ENCODE data around the gene DDX11.
A peak's percentile ranks its signal among the peaks of the same experiment; 100 is the strongest.
"Not testable (repeated sequence)": the region's sequence is repeated elsewhere in the genome, so short reads cannot be mapped to it uniquely, and the experiment has no call there.

DDX11 gene

GRCh38 chr12:31119192-31119802 is 45.6 kb downstream of the DDX11 start:
- Histone ChIP-seq H3K4me1 (ENCODE audit: control insufficient read depth in 2 of 2, insufficient read depth in 1 of 2, low read depth in 1 of 2, low read length in 2 of 2) (peaks cover 9 to 16% of the 10 kb centered on the region in 2 donors), H2BK120ac (ENCODE audit: low read depth, low read length) (no peak overlapping the region), H3K9ac (ENCODE audit: low read depth, low read length, poor library complexity) (peak overlapping the region; percentile 88), H2BK5ac (ENCODE audit: low read length) (peak overlapping the region; percentile 66), H3K14ac (ENCODE audit: low read length) (peak overlapping the region; percentile 31), H2AK5ac (ENCODE audit: low read depth, low read length) (peak overlapping the region; percentile 70), H2BK12ac (ENCODE audit: low read length) (peak overlapping the region; percentile 73), H3K4me2 (ENCODE audit: insufficient read depth, low read length, poor library complexity, severe bottlenecking) (peak overlapping the region; percentile 93), H3K23ac (ENCODE audit: low read depth, low read length, poor library complexity) (no peak overlapping the region), H4K8ac (ENCODE audit: low read depth, low read length) (no peak overlapping the region), H3K27me3 (ENCODE audit: control insufficient read depth in 3 of 3, insufficient read depth in 3 of 3, low read depth in 1 of 3, low read length in 3 of 3) (peaks cover 3 to 27% (median 22%) of the 10 kb centered on the region in 3 experiments), H3K4me3 (ENCODE audit: low read length in 2 of 2) (peak overlapping the region in 1 of 2 donors; percentile 80), H3K4ac (ENCODE audit: low read length) (no peak overlapping the region), H4K91ac (ENCODE audit: low read depth, low read length, poor library complexity) (no peak overlapping the region), H3K9me3 (replicated peaks in 1 of 2; ENCODE audit: control insufficient read depth in 2 of 2, insufficient read depth in 1 of 2, low read depth in 1 of 2, low read length in 2 of 2) (no peaks in the 10 kb centered on the region), H2BK15ac (ENCODE audit: low read length) (peak overlapping the region; percentile 99), H3K36me3 (replicated peaks in 1 of 2; ENCODE audit: control insufficient read depth in 2 of 2, insufficient read depth in 2 of 2, low read length in 2 of 2) (no peaks in the 10 kb centered on the region), H2AFZ (ENCODE audit: low read length) (peak overlapping the region; percentile 95), H3K18ac (ENCODE audit: low read length) (peak overlapping the region; percentile 95), H3K79me1 (ENCODE audit: low read depth, low read length) (no peaks in the 10 kb centered on the region), H3K27ac (replicated peaks; ENCODE audit: low read length) (no peak overlapping the region)
- peak; percentile 11 for DNase-seq (ENCODE audit: low spot score)
- no CpG with 5 or more reads among the region's 34 CpGs for WGBS, 2 donors (ENCODE audit: extremely low coverage in 2 of 2, insufficient read length in 2 of 2, insufficient replicate concordance in 1 of 2)

DNA sequence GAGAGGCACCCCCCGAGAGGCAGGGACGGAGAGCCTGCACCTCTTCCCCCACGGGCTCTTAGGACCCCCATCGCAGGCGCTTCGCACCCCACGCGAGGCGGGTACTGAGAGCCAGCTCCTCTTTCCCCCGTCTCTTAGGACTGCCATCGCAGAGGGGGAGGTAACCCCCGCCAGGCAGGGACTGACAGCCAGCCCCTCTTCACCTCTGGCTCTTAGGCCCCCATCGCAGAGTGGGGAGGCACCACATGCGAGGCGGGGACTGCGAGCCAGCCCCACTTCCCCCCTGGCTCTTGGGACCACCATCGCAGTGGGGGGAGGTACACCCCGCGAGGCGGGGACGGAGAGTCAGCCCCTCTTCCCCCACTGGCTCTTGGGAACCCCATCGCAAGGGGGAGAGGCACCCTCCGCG is 46.1 kb downstream of the DDX11 start:
- H3K14ac ChIP-seq (ENCODE audit: low read length), result peak overlapping the region; percentile 71

DNA sequence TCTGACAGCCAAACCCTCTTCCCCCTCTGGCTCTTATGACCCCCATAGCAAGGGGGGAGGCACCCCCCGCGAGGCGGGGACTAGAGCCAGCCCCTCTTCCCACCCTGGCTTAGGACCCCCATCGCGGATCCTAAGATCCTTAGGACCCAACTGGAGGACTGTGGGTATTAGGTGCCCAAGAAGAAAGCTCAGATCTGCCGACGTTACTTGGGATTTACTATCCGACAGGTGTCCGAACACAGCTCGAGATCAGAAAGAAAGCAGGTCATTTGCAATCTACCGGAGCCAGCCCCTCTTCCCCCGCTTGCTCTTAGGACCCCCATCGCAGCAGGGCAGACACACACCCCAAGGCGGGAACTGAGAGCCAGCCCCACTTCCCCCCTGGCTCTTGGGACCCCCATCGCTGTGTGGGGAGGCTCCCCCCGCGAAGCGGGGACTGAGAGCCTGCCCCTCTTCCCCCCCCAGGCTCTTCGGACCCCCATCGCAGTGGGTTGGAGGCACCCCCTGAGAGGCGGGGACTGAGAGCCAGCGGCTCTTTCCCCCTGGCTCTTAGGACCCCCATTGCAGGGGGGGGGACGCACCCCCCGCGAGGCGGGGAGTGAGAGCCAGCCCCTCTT is 46.8 kb downstream of the DDX11 start:
- no peak overlapping the region for H4K91ac ChIP-seq (ENCODE audit: low read depth, low read length, poor library complexity)
- no peaks in the 10 kb centered on the region for H3K9me3 ChIP-seq (replicated peaks in 1 of 2; ENCODE audit: control insufficient read depth in 2 of 2, insufficient read depth in 1 of 2, low read depth in 1 of 2, low read length in 2 of 2)
- H3K18ac ChIP-seq (ENCODE audit: low read length), result peak overlapping the region; percentile 57
- H3K23ac ChIP-seq (ENCODE audit: low read depth, low read length, poor library complexity), result no peak overlapping the region
- H3K27me3 ChIP-seq (ENCODE audit: control insufficient read depth in 3 of 3, insufficient read depth in 3 of 3, low read depth in 1 of 3, low read length in 3 of 3), result peaks cover 3 to 27% (median 22%) of the 10 kb centered on the region in 3 experiments
- H2AFZ ChIP-seq (ENCODE audit: low read length), result peak overlapping the region; percentile 49
- H3K14ac ChIP-seq (ENCODE audit: low read length), result no peak overlapping the region
- no peak overlapping the region for H4K8ac ChIP-seq (ENCODE audit: low read depth, low read length)
- H3K79me1 ChIP-seq (ENCODE audit: low read depth, low read length), result no peaks in the 10 kb centered on the region
- H2BK120ac ChIP-seq (ENCODE audit: low read depth, low read length), result no peak overlapping the region
- H3K4me3 ChIP-seq (ENCODE audit: low read length in 2 of 2), result peak overlapping the region in 1 of 2 donors; percentile 74
- H3K4ac ChIP-seq (ENCODE audit: low read length), result no peak overlapping the region
- WGBS, 2 donors (ENCODE audit: extremely low coverage in 2 of 2, insufficient read length in 2 of 2, insufficient replicate concordance in 1 of 2), result no CpG with 5 or more reads among the region's 26 CpGs
- peaks cover 9 to 16% of the 10 kb centered on the region in 2 donors for H3K4me1 ChIP-seq (ENCODE audit: control insufficient read depth in 2 of 2, insufficient read depth in 1 of 2, low read depth in 1 of 2, low read length in 2 of 2)
- DNase-seq (ENCODE audit: low spot score), result peak; percentile 5
- H3K27ac ChIP-seq (replicated peaks; ENCODE audit: low read length), result no peak overlapping the region
- no peaks in the 10 kb centered on the region for H3K36me3 ChIP-seq (replicated peaks in 1 of 2; ENCODE audit: control insufficient read depth in 2 of 2, insufficient read depth in 2 of 2, low read length in 2 of 2)
- no peak overlapping the region for H2BK5ac ChIP-seq (ENCODE audit: low read length)
- H3K9ac ChIP-seq (ENCODE audit: low read depth, low read length, poor library complexity), result no peak overlapping the region
- H2AK5ac ChIP-seq (ENCODE audit: low read depth, low read length), result no peak overlapping the region
- H2BK12ac ChIP-seq (ENCODE audit: low read length), result no peak overlapping the region
- H2BK15ac ChIP-seq (ENCODE audit: low read length), result no peak overlapping the region
- H3K4me2 ChIP-seq (ENCODE audit: insufficient read depth, low read length, poor library complexity, severe bottlenecking), result peak overlapping the region; percentile 58

More for the DNA sequence above, 46.1 kb downstream of the DDX11 start:
- Histone ChIP-seq H2BK120ac (ENCODE audit: low read depth, low read length) (no peak overlapping the region), H3K9me3 (replicated peaks in 1 of 2; ENCODE audit: control insufficient read depth in 2 of 2, insufficient read depth in 1 of 2, low read depth in 1 of 2, low read length in 2 of 2) (no peaks in the 10 kb centered on the region), H3K36me3 (replicated peaks in 1 of 2; ENCODE audit: control insufficient read depth in 2 of 2, insufficient read depth in 2 of 2, low read length in 2 of 2) (no peaks in the 10 kb centered on the region), H2AK5ac (ENCODE audit: low read depth, low read length) (peak overlapping the region; percentile 70), H3K27ac (replicated peaks; ENCODE audit: low read length) (no peak overlapping the region), H2BK15ac (ENCODE audit: low read length) (peak overlapping the region; percentile 99), H3K4me3 (ENCODE audit: low read length in 2 of 2) (peak overlapping the region in 1 of 2 donors; percentile 57), H4K91ac (ENCODE audit: low read depth, low read length, poor library complexity) (no peak overlapping the region), H3K79me1 (ENCODE audit: low read depth, low read length) (no peaks in the 10 kb centered on the region), H3K23ac (ENCODE audit: low read depth, low read length, poor library complexity) (no peak overlapping the region), H3K4ac (ENCODE audit: low read length) (peak overlapping the region; percentile 89), H3K9ac (ENCODE audit: low read depth, low read length, poor library complexity) (peak overlapping the region; percentile 44), H2AFZ (ENCODE audit: low read length) (peak overlapping the region; percentile 95), H2BK5ac (ENCODE audit: low read length) (no peak overlapping the region), H4K8ac (ENCODE audit: low read depth, low read length) (no peak overlapping the region), H2BK12ac (ENCODE audit: low read length) (peak overlapping the region; percentile 46), H3K27me3 (ENCODE audit: control insufficient read depth in 3 of 3, insufficient read depth in 3 of 3, low read depth in 1 of 3, low read length in 3 of 3) (peaks cover 3 to 27% (median 22%) of the 10 kb centered on the region in 3 experiments), H3K4me1 (ENCODE audit: control insufficient read depth in 2 of 2, insufficient read depth in 1 of 2, low read depth in 1 of 2, low read length in 2 of 2) (peaks cover 9 to 16% of the 10 kb centered on the region in 2 donors), H3K18ac (ENCODE audit: low read length) (peak overlapping the region; percentile 95), H3K4me2 (ENCODE audit: insufficient read depth, low read length, poor library complexity, severe bottlenecking) (peak overlapping the region; percentile 93)
- DNase-seq (ENCODE audit: low spot score), result peak; percentile 4
- WGBS, 2 donors (ENCODE audit: extremely low coverage in 2 of 2, insufficient read length in 2 of 2, insufficient replicate concordance in 1 of 2), result no CpG with 5 or more reads among the region's 24 CpGs

DNA sequence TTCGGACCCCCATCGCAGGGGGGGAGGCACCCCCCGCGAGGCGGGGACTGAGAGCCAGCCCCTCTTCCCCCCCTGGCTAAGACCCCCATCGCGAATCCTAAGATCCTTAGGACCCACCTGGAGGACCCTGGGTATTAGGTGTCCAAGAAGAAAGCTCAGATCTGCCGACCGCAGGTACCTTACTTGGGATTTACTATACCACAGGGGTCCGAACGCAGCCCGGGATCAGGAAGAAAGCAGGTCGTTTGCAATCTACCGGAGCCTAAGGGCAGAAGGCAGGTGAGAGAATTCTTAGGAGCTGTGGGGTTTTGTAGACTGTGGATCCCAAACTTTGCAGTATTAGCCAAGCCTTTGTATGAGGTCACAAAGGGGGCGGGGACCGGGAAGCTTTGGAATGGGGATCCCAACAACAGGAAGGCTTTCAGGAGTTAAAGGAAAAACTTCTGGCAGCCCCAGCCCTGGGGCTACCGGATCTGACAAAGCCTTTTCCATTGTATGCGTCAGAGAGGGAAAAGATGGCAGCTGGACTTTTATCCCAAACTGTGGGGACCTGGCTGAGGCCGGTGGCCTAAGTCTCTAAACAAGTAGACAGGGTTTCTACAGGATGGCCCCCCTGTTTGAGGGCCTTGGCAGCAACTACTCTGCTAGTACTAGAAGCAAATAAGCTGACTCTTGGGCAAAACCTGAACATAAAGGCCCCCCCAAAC is 47.5 kb downstream of the DDX11 start:
- not testable (repeated sequence) for H3K9me3 ChIP-seq (replicated peaks in 1 of 2; ENCODE audit: control insufficient read depth in 2 of 2, insufficient read depth in 1 of 2, low read depth in 1 of 2, low read length in 2 of 2); H4K8ac ChIP-seq (ENCODE audit: low read depth, low read length); H4K91ac ChIP-seq (ENCODE audit: low read depth, low read length, poor library complexity); H3K9ac ChIP-seq (ENCODE audit: low read depth, low read length, poor library complexity); H3K14ac ChIP-seq (ENCODE audit: low read length); H3K23ac ChIP-seq (ENCODE audit: low read depth, low read length, poor library complexity); H2AK5ac ChIP-seq (ENCODE audit: low read depth, low read length); H3K36me3 ChIP-seq (replicated peaks in 1 of 2; ENCODE audit: control insufficient read depth in 2 of 2, insufficient read depth in 2 of 2, low read length in 2 of 2); H3K4me3 ChIP-seq (ENCODE audit: low read length in 2 of 2); H2BK12ac ChIP-seq (ENCODE audit: low read length); H2BK15ac ChIP-seq (ENCODE audit: low read length); H2BK5ac ChIP-seq (ENCODE audit: low read length); H2BK120ac ChIP-seq (ENCODE audit: low read depth, low read length); H3K4ac ChIP-seq (ENCODE audit: low read length); H3K18ac ChIP-seq (ENCODE audit: low read length); H3K27ac ChIP-seq (replicated peaks; ENCODE audit: low read length); H3K79me1 ChIP-seq (ENCODE audit: low read depth, low read length); DNase-seq (ENCODE audit: low spot score)
- H3K4me2 ChIP-seq (ENCODE audit: insufficient read depth, low read length, poor library complexity, severe bottlenecking), result peak overlapping the region; percentile 58
- H3K4me1 ChIP-seq (ENCODE audit: control insufficient read depth in 2 of 2, insufficient read depth in 1 of 2, low read depth in 1 of 2, low read length in 2 of 2), result peaks cover 9 to 16% of the 10 kb centered on the region in 2 donors
- H3K27me3 ChIP-seq (ENCODE audit: control insufficient read depth in 3 of 3, insufficient read depth in 3 of 3, low read depth in 1 of 3, low read length in 3 of 3), result peaks cover 3 to 27% (median 22%) of the 10 kb centered on the region in 3 experiments
- peak overlapping the region; percentile 49 for H2AFZ ChIP-seq (ENCODE audit: low read length)
- no CpG with 5 or more reads among the region's 19 CpGs for WGBS, 2 donors (ENCODE audit: extremely low coverage in 2 of 2, insufficient read length in 2 of 2, insufficient replicate concordance in 1 of 2)
